WTC11 (cell line): ENCODE measurements around the gene ASB2.

ENCODE experiments used
- CREB1 ChIP-seq: sonication (generic); formaldehyde crosslinking; IDR thresholded peaks from 2 replicates; pipeline ENCODE4 v1.8.0; 2023; ENCODE audit warnings: mild to moderate bottlenecking, missing genetic modification reagents
- GABPB1 ChIP-seq: sonication (generic); formaldehyde crosslinking; IDR thresholded peaks from 2 replicates; pipeline ENCODE4 v1.8.1; 2023; ENCODE audit warnings: mild to moderate bottlenecking, missing genetic modification reagents
- TF ChIP-seq, protein P1 (sequence below): sonication (generic); formaldehyde crosslinking; IDR thresholded peaks from 2 replicates; pipeline ENCODE4 v1.8.0; 2022; ENCODE audit warnings: mild to moderate bottlenecking, missing genetic modification reagents
- TF ChIP-seq, protein P2 (sequence below): fragments of 200-600 bp; IDR thresholded peaks from 2 replicates; pipeline ENCODE4 v1.8.0; 2022; ENCODE audit warnings: antibody characterized with exemption
- TF ChIP-seq, protein P3 (sequence below): sonication (generic); formaldehyde crosslinking; IDR thresholded peaks from 2 replicates; pipeline ENCODE4 v1.8.0; 2022; ENCODE audit warnings: mild to moderate bottlenecking, missing genetic modification reagents
- TF ChIP-seq, protein P4 (sequence below): sonication (generic); formaldehyde crosslinking; IDR thresholded peaks from 2 replicates; pipeline ENCODE4 v1.8.0; 2022; ENCODE audit warnings: mild to moderate bottlenecking, missing genetic modification reagents
- TF ChIP-seq, protein P5 (sequence below): sonication (generic); formaldehyde crosslinking; IDR thresholded peaks from 2 replicates; pipeline ENCODE4 v1.8.1; 2022; ENCODE audit warnings: low read depth, missing genetic modification reagents, borderline replicate concordance

DNA sequence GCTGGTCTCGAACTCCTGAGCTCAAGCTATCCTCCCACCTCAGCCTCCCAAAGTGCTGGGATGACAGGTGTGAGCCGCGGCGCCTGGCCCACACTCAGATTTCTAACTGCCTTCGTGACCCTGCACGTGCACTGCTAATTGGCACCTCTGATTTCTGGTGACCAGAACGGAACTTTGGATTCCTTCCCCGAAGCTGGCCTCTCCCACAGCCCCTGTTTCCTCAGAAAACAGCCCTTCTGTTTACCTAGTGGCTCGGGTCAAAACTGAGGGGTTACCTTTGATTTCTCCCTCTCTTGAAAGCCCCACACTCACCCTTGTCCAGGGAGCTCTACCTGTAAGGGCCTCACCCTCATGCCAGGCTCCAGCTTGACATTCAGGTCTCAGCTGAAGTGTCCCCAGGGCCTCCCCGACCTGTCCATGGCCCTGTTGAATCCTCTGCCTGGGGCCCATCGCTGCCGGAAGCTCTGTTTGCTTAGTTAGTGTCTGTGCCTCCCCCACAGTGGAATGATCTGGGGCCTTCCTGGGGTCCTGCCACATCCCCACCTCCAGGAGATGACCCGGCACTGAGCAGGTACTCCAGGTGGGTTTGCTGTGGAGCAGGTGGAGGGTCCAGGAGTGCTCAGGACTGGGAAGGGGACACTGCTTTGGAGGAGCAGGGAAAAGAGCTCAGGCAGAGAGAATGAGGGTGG is 73.6 kb downstream of the ASB2 start:
- TF ChIP-seq, protein P1, sequence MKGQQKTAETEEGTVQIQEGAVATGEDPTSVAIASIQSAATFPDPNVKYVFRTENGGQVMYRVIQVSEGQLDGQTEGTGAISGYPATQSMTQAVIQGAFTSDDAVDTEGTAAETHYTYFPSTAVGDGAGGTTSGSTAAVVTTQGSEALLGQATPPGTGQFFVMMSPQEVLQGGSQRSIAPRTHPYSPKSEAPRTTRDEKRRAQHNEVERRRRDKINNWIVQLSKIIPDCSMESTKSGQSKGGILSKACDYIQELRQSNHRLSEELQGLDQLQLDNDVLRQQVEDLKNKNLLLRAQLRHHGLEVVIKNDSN (CRISPR knock-in tag): no peak
- TF ChIP-seq, protein P2, sequence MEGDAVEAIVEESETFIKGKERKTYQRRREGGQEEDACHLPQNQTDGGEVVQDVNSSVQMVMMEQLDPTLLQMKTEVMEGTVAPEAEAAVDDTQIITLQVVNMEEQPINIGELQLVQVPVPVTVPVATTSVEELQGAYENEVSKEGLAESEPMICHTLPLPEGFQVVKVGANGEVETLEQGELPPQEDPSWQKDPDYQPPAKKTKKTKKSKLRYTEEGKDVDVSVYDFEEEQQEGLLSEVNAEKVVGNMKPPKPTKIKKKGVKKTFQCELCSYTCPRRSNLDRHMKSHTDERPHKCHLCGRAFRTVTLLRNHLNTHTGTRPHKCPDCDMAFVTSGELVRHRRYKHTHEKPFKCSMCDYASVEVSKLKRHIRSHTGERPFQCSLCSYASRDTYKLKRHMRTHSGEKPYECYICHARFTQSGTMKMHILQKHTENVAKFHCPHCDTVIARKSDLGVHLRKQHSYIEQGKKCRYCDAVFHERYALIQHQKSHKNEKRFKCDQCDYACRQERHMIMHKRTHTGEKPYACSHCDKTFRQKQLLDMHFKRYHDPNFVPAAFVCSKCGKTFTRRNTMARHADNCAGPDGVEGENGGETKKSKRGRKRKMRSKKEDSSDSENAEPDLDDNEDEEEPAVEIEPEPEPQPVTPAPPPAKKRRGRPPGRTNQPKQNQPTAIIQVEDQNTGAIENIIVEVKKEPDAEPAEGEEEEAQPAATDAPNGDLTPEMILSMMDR: no peak
- TF ChIP-seq, protein P3, sequence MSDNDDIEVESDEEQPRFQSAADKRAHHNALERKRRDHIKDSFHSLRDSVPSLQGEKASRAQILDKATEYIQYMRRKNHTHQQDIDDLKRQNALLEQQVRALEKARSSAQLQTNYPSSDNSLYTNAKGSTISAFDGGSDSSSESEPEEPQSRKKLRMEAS (CRISPR knock-in tag): no peak
- no peak for TF ChIP-seq CREB1
- TF ChIP-seq, protein P4, sequence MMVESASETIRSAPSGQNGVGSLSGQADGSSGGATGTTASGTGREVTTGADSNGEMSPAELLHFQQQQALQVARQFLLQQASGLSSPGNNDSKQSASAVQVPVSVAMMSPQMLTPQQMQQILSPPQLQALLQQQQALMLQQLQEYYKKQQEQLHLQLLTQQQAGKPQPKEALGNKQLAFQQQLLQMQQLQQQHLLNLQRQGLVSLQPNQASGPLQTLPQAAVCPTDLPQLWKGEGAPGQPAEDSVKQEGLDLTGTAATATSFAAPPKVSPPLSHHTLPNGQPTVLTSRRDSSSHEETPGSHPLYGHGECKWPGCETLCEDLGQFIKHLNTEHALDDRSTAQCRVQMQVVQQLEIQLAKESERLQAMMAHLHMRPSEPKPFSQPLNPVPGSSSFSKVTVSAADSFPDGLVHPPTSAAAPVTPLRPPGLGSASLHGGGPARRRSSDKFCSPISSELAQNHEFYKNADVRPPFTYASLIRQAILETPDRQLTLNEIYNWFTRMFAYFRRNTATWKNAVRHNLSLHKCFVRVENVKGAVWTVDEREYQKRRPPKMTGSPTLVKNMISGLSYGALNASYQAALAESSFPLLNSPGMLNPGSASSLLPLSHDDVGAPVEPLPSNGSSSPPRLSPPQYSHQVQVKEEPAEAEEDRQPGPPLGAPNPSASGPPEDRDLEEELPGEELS: no peak
- peak; percentile 47; the same call in 1 of the 2 replicates for TF ChIP-seq GABPB1 (CRISPR knock-in tag)
- TF ChIP-seq, protein P5, sequence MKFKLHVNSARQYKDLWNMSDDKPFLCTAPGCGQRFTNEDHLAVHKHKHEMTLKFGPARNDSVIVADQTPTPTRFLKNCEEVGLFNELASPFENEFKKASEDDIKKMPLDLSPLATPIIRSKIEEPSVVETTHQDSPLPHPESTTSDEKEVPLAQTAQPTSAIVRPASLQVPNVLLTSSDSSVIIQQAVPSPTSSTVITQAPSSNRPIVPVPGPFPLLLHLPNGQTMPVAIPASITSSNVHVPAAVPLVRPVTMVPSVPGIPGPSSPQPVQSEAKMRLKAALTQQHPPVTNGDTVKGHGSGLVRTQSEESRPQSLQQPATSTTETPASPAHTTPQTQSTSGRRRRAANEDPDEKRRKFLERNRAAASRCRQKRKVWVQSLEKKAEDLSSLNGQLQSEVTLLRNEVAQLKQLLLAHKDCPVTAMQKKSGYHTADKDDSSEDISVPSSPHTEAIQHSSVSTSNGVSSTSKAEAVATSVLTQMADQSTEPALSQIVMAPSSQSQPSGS: no peak
